Activated CD4-positive, alpha-beta T cell treated with anti-CD3 and anti-CD28 coated beads for 4 hours (primary cell): ENCODE measurements around the gene ZBTB7B.
A peak's percentile ranks its signal among the peaks of the same experiment; 100 is the strongest.
"Not testable (repeated sequence)": the region's sequence is repeated elsewhere in the genome, so short reads cannot be mapped to it uniquely, and the experiment has no call there.

Experiments used
- DNase-seq, 2 donors: peaks; one replicate each; pipeline ENCODE4 v3.0.0-alpha.2; 2020

ZBTB7B gene

GRCh38 chr1:154969246-154969645, 33.4 kb upstream of the ZBTB7B start:
- no peak for DNase-seq

- no peak for DNase-seq
Observed at GRCh38 chr1:154969860-154970452, 32.6 kb upstream of the ZBTB7B start.

GRCh38 chr1:154970631-154971340, 31.8 kb upstream of the ZBTB7B start, which contains the start of gene SHC1:
TSS of gene SHC1 (minus strand) at chr1:154970747. CDS start at chr1:154970526, 221 bp downstream.
- peak; percentile 29 to 35 for DNase-seq

GRCh38 chr1:154971341-154971998, 31.1 kb upstream of the ZBTB7B start:
- DNase-seq: no peak

- DNase-seq: no peak
Observed at GRCh38 chr1:154972213-154972516, 30.4 kb upstream of the ZBTB7B start.

GRCh38 chr1:154972517-154973343, 29.9 kb upstream of the ZBTB7B start:
- no peak for DNase-seq

GRCh38 chr1:154973344-154974101, 29.1 kb upstream of the ZBTB7B start:
- peak; percentile 88 to 94 for DNase-seq

GRCh38 chr1:154974102-154974807, 28.3 kb upstream of the ZBTB7B start, which contains the start of gene CKS1B:
TSS of gene CKS1B (plus strand) at chr1:154974681. CDS start at chr1:154974746, 65 bp downstream.
- DNase-seq: peak; percentile 95 to 97

GRCh38 chr1:154974808-154975408, 27.7 kb upstream of the ZBTB7B start:
- peak; percentile 92 to 97 for DNase-seq

- peak; percentile 41 to 59 for DNase-seq
Observed at GRCh38 chr1:154975409-154976059, 27.1 kb upstream of the ZBTB7B start.

- not testable (repeated sequence) for DNase-seq
Observed at GRCh38 chr1:154977762-154978161, 24.8 kb upstream of the ZBTB7B start.

GRCh38 chr1:154978360-154978759, 24.2 kb upstream of the ZBTB7B start:
- DNase-seq: no peak

- no peak for DNase-seq
Observed at GRCh38 chr1:154982341-154982740, 20.3 kb upstream of the ZBTB7B start.

GRCh38 chr1:154982897-154983648, 19.5 kb upstream of the ZBTB7B start, which contains the start of gene FLAD1:
TSS of gene FLAD1 (plus strand) at chr1:154983344. CDS start at chr1:154983695, 351 bp downstream.
- peak; percentile 94 to 95 for DNase-seq

- DNase-seq: no peak
Observed at GRCh38 chr1:154983776-154984466, 18.7 kb upstream of the ZBTB7B start.

- DNase-seq: not testable (repeated sequence)
Observed at GRCh38 chr1:154986736-154987135, 15.9 kb upstream of the ZBTB7B start.

- DNase-seq: no peak
Observed at GRCh38 chr1:154987326-154987725, 15.3 kb upstream of the ZBTB7B start.

- no peak for DNase-seq
Observed at GRCh38 chr1:154988058-154988954, 14.3 kb upstream of the ZBTB7B start.
